Erythroblast (primary cell): ENCODE data around the gene ST3GAL3.

Source experiments
- GATA1 ChIP-seq: IDR thresholded peaks from 2 replicates; pipeline ENCODE4 v1.6.1; 2011; ENCODE audit warnings: low read depth, mild to moderate bottlenecking, control low read depth, low read length, moderate library complexity
- POLR2A ChIP-seq: IDR thresholded peaks from 2 replicates; pipeline ENCODE4 v1.6.1; 2011; ENCODE audit warnings: mild to moderate bottlenecking, low read length

GRCh38 chr1:43957407-43958040 is 250.2 kb downstream of the ST3GAL3 start:
- TF ChIP-seq POLR2A, result no peak
- TF ChIP-seq GATA1, result no peak
